NB4 (cell line): ENCODE results near the gene LRRC56.

Experiments
- DNase-seq: peaks from one replicate; pipeline ENCODE4 v3.0.0; 2010; ENCODE audit warnings: low read depth
- H3K4me3 ChIP-seq: one replicate; pipeline ENCODE4 v1.5.1; 2011; ENCODE audit warnings: mild to moderate bottlenecking, low read depth, low read length, moderate library complexity
- MYC ChIP-seq: IDR thresholded peaks from 2 replicates; pipeline ENCODE4 v1.6.1; 2011; ENCODE audit warnings: low read depth, low read length
- POLR2A ChIP-seq: IDR thresholded peaks from 2 replicates; pipeline ENCODE4 v1.6.1; 2011; ENCODE audit warnings: mild to moderate bottlenecking; ENCODE audit not compliant: insufficient read length; ENCODE audit errors: extremely low read depth
- TF ChIP-seq, protein P1 (sequence below): IDR thresholded peaks from 2 replicates; pipeline ENCODE4 v1.6.1; 2011; ENCODE audit warnings: low read depth, low read length
- TF ChIP-seq, protein P2 (sequence below): IDR thresholded peaks from one replicate; pipeline ENCODE4 v1.5.1; 2012; ENCODE audit warnings: low read depth, low read length

Gene LRRC56

DNA sequence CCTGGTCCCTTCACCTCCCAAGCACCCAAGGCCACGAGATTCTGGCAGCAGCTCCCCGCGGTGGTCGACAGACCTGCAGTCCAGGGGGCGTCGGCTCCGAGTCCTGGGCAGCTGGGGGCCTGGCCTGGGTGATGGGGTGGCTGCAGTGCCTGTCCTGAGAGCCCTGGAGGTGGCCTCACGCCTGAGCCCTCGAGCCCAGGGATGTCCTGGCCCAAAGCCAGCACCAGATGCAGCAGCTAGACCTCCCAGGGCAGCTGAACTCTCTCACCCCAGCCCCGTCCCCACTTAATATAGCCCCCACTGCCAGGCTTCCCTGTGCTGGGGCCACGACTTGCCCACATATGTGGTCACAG, 16.6 kb downstream of the LRRC56 start:
- TF ChIP-seq, protein P1, sequence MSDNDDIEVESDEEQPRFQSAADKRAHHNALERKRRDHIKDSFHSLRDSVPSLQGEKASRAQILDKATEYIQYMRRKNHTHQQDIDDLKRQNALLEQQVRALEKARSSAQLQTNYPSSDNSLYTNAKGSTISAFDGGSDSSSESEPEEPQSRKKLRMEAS: no peak
- no peak for TF ChIP-seq POLR2A
- TF ChIP-seq, protein P2, sequence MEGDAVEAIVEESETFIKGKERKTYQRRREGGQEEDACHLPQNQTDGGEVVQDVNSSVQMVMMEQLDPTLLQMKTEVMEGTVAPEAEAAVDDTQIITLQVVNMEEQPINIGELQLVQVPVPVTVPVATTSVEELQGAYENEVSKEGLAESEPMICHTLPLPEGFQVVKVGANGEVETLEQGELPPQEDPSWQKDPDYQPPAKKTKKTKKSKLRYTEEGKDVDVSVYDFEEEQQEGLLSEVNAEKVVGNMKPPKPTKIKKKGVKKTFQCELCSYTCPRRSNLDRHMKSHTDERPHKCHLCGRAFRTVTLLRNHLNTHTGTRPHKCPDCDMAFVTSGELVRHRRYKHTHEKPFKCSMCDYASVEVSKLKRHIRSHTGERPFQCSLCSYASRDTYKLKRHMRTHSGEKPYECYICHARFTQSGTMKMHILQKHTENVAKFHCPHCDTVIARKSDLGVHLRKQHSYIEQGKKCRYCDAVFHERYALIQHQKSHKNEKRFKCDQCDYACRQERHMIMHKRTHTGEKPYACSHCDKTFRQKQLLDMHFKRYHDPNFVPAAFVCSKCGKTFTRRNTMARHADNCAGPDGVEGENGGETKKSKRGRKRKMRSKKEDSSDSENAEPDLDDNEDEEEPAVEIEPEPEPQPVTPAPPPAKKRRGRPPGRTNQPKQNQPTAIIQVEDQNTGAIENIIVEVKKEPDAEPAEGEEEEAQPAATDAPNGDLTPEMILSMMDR: no peak
- no peak for TF ChIP-seq MYC
- no peak for DNase-seq

DNA sequence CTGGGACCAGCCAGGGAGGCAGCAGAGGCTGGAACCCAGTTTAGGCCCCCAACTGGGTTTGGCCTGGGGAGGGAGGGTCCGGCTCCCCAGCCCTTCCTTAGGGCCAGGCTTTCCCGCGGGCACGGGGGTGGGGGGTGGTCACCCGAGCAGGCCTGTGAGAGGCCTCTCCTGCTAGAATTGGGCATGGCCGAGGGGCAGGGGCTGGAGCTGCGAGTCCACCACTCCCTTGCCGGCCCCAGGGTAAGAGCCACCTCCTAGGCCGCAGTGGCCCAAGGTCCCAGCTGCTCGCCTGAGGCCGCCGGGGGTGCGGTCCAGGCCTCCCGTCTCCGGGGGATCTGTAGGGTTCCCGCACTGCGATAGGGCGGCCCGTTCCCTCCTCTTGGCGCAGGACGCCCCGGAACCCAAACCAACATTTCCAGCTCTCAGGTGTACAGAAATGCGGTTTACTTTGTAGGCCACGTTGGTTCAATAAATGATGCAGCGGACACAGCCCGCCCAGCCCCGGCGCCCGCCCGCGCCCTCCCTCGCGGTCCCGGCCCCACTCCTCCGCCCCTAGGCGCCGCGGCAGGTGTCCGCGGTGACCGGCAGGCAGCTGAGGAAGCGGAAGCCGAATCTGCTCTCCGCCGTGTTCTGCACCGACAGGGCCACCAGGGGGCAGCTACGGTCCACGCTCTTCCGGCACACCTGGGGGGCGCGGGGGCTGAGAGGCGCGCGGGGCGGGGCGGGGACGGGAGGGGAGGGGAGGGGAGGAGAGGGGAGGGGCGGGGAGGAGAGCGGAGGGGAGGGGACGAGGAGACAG, 17.3 kb downstream of the LRRC56 start:
- TF ChIP-seq, protein P2: peak; percentile 42
- TF ChIP-seq POLR2A (no peak), MYC (peak; percentile 45; the same call in 1 of the 2 replicates)
- TF ChIP-seq, protein P1: peak; percentile 46
- no peak overlapping the region for H3K4me3 ChIP-seq
- DNase-seq: peak; percentile 74

More for the DNA sequence above, 16.6 kb downstream of the LRRC56 start:
- no peak overlapping the region for H3K4me3 ChIP-seq

DNA sequence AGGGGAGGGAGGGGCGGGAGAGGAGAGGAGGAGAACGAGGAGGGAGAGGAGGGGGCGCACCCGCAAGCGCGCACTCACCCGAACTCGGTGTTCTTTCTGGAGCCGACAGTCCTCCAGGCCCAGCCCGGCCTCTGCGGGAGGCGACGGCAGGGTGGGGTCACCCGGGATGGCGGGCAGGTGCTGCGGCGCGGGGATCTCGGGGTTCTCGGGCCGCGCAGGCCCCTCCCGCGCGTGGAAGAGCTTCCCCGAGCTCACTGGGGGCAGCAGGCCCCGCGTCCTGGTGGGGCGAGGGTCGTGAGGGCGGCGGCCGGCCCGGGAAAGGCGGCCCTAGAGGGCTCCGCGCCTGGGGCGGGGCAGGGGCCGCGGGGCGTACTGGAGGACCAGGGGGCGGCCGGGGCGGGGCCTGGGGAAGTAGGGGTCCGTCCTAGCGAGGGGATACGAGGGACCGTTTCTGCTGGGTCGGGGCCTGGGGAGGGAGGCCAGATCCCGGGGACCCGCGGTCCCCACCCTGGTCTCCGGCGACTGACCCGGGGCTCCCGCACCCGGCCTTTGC, 18.0 kb downstream of the LRRC56 start:
- TF ChIP-seq, protein P1: no peak
- TF ChIP-seq MYC (no peak), POLR2A (no peak)
- TF ChIP-seq, protein P2: no peak
- no peak for DNase-seq
- H3K4me3 ChIP-seq: no peak overlapping the region

DNA sequence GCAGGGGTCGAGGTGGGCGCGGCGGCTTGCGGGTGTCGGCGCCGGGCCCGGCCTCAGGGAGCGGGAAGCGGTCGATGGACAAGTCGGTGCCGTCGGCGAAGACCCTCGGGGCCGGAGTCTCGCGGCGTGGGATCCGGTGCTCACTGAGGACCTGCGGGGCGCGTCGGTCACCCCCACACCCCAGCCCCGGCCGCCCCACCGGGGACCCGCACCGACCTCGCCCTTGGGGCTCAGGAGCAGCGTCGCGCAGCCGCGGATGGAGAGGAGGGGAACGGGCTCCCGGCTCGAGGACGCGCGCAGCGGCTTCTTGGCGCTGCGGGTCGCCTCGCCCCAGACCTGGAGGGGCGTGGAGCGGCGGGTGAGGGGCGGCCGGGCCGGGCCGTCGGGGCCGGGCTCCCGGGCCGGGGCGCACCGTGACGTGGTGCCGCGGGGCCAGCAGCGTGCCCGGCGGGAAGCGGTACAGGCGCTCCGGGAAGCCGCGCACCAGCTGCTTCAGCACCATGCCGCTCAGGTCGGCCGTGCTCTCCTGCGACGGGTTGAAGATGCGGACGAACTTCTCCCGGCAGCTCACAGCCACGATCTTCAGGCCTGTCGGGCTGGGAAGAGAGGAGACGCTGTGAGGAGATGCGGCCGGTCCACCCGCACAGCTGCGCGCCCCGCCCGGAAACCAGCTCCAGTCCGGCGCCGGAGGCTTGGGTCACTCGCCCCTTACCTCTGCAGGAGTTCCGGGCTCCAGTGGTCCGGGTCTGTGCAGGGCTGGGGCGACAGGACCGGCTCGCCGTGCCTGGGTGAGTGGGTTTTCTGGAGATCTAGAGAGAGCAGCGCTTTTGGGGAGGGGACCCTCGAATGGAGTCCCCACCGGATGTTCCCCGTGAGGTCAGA, 18.7 kb downstream of the LRRC56 start:
- no peak overlapping the region for H3K4me3 ChIP-seq

DNA sequence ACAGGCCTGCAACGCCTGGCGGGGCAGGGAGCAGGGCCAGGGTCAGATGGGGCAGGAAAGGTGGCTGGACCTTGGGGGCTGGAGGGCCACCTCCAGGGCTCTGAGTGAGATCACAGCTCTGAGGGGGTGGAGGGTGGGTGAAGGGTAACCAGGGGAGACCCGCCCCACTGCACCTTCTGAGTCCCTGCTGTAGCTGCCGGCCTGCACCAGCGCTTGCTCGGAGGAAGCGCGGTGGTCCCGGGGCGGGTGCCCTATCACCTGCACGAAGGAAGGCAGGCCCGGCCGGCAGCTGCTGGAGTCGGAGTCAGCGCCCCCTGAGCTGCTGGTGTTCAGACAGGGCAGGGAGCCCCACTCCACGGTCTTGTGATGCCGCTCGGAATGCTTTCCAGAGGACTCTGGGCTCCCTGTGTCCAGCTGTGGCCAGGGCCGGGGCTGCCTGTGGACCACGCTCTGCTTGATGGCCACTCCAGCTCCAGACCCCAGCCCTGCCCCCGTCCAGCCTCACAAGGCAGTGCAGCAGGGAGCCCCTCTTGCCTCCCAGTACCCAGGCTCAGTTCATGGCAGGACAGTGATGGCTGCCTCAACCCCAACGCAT, 19.4 kb downstream of the LRRC56 start:
- no peak for DNase-seq
- no peak overlapping the region for H3K4me3 ChIP-seq
- TF ChIP-seq, protein P1: no peak
- TF ChIP-seq, protein P2: no peak

More for the DNA sequence above, 18.7 kb downstream of the LRRC56 start:
- DNase-seq: no peak
- no peak for TF ChIP-seq MYC
